ENCODE measurements around the gene ZNF473. TPM values are rescaled to one million over a fixed set of nuclear protein-coding genes. Genes with fewer than 3 reads are reported as not detected.

The ZNF473 gene
- total and polyA plus RNA-seq, 2 of the 13 experiments (the other 11 are each of a cell fraction or from before 2014, with no cell fraction given) = 5.8 to 11.9 TPM

DNA sequence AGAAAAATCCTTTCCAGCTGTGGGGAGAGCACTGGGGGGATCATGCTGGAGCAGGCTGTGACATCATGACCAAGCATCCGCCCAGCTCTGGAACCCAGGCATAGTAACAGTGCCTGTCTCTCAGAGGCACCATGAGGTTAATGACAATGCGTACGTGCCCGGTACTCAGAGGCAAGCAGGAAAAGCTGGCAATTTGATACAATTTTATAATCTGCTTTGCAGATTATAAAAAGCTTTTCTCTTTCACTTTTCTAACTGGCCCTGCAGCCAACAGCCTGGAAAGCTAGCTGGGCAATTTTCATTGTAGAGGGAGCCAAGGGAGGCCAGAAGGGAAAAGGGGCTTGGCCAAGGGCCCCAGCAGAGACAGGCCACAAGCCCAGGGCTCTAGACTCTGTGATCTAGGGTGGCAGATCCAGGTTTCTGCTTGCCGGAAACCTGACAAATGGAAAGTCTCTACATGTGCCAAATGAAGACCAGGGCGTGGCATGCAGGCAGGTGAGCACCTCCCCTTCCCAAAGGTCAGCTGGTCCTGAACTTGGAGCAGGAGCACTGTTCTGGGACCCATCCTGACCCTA lies 23.3 kb upstream of the ZNF473 start (continued):
- TF ChIP-seq PHB2 (IDR thresholded peaks at IDR 0.05; ENCODE audit: partially characterized antibody) (no peak), MLLT10 (CRISPR knock-in tag; IDR thresholded peaks at IDR 0.05) (no peak), MTF1 (CRISPR knock-in tag; IDR thresholded peaks at IDR 0.05) (no peak)

DNA sequence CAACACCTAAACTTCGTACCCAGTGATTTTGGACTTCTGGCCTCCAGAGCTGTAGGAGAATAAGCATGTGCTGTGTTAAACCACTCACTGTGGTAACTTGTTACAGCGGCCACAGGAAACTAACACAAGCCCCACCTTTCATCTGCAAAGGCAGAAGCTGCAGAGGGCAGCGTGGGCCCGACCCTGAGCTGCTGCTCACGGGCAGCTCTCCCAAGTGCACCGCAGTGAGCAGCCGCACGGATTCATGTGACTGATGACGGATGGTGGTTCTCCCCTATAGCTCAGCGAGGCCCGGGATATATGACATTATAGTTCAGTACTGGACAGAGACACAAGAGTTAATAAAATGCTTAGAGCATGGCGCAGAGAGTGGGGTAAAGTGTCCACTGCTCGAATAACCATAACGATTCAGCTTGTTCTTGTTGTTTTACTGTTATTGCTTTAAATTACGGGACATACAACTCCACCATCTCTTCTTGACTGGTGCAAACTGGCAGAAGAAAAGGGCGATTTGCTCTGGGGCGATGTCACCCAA lies 22.5 kb upstream of the ZNF473 start:
- no TSS peak for BruUV-seq (replicated peaks)
- ATAC-seq (no peak), DNase-seq (ENCODE audit: low spot score) (no peak), FAIRE-seq (no peak)
- Histone ChIP-seq H2AFZ (ENCODE audit: low read length) (no peak overlapping the region), H3K9ac (ENCODE audit: insufficient read depth, low read depth, low read length) (no peak overlapping the region), H3K9me3 (ENCODE audit: low read length) (no peaks in the 10 kb centered on the region), H3K27ac (ENCODE audit: extremely low read length, insufficient read depth, low read length) (no peak overlapping the region), H3K4me3 (replicated peaks in 1 of 3; ENCODE audit: insufficient read depth in 1 of 3, low read depth in 2 of 3, low read length in 3 of 3) (no peak overlapping the region), H4K20me1 (ENCODE audit: insufficient read depth, low read length) (no peaks in the 10 kb centered on the region), H3K4me2 (ENCODE audit: low read depth, low read length) (no peak overlapping the region), H3K79me2 (ENCODE audit: insufficient read depth, low read length) (no peaks in the 10 kb centered on the region), H3K27me3 (ENCODE audit: control insufficient read depth in 1 of 2, insufficient read depth in 2 of 2, low read length in 2 of 2) (no peaks in the 10 kb centered on the region), H3K36me3 (replicated peaks in 1 of 2; ENCODE audit: control insufficient read depth in 1 of 2, insufficient read depth in 2 of 2, low read length in 2 of 2) (peaks cover 28 to 76% of the 10 kb centered on the region in 2 experiments), H3K4me1 (ENCODE audit: insufficient read depth, low read length) (no peaks in the 10 kb centered on the region)
- WGBS (ENCODE audit: low lambda C conversion rate) = 96% methylated on average over 17 of the region's 17 CpGs
- TF ChIP-seq ZBTB42 (CRISPR knock-in tag; IDR thresholded peaks at IDR 0.05) = no peak
- TF ChIP-seq KDM1A (CRISPR knock-in tag; IDR thresholded peaks at IDR 0.05) = no peak
- no peak for TF ChIP-seq ZNF30 (CRISPR knock-in tag; IDR thresholded peaks at IDR 0.05)
- TF ChIP-seq DNMT3B (CRISPR knock-in tag; conservative IDR thresholded peaks at IDR 0.05) = no peak
- no peak for TF ChIP-seq ARNT2 (CRISPR knock-in tag; IDR thresholded peaks at IDR 0.05; ENCODE audit: low read depth)
- TF ChIP-seq ZNF337 (CRISPR knock-in tag; IDR thresholded peaks at IDR 0.05; ENCODE audit: borderline replicate concordance, low read depth) = no peak
- TF ChIP-seq JUNB (CRISPR knock-in tag; IDR thresholded peaks at IDR 0.05; ENCODE audit: borderline replicate concordance) = no peak
- no peak for TF ChIP-seq RELA (CRISPR knock-in tag; IDR thresholded peaks at IDR 0.05)
- TF ChIP-seq ZNF777 (CRISPR knock-in tag; IDR thresholded peaks at IDR 0.05) = no peak
- in situ Hi-C loops (cut with HindIII; ENCODE audit: extremely low pct_ligation_motif_present, low pct_unique_long_range_greater_than_20kb) (no loop called here), intact Hi-C loops (cut with micrococcal nuclease; ENCODE audit: unreplicated experiment) (no loop called here)
- POLR2A ChIA-PET = no interaction called here
- CTCF ChIA-PET (ENCODE audit: low intra/inter-chr PET ratio, low total read pairs) = no interaction called here
